HG02870 (cell line): Measurements from ENCODE around the gene COL24A1.
"Not testable (repeated sequence)": the region's sequence is repeated elsewhere in the genome, so short reads cannot be mapped to it uniquely, and the experiment has no call there.

Experiments
- ATAC-seq: cut with Tn5 transposase; IDR thresholded peaks from one replicate; pipeline ENCODE4 v1.9.1; 2021; ENCODE audit warnings: mild to moderate bottlenecking, moderate library complexity; ENCODE audit not compliant: unreplicated experiment

COL24A1 gene

GRCh38 chr1:86085741-86086409 is 70.7 kb downstream of the COL24A1 start:
- no peak for ATAC-seq

- ATAC-seq, result no peak
These were observed 71.6 kb downstream of the COL24A1 start for GRCh38 chr1:86084998-86085397.

DNA sequence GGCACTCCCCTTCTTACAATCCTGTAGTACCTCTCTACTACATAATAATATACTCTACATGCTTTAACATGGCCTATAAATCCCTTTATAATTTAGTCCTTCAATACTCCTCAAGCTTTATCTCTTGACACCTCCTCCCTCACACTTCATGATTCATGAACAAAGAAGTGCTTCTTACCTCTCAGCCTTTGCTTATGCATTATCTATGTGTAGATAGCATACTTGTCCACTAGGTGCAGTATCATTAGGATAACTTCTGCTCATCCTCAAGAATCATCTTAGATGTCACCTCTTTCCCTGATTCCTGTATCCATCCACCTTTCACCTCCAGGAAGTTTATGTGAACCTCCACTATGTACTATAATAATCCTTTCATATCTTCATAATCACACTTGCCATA is 74.4 kb downstream of the COL24A1 start:
- ATAC-seq, result no peak

DNA sequence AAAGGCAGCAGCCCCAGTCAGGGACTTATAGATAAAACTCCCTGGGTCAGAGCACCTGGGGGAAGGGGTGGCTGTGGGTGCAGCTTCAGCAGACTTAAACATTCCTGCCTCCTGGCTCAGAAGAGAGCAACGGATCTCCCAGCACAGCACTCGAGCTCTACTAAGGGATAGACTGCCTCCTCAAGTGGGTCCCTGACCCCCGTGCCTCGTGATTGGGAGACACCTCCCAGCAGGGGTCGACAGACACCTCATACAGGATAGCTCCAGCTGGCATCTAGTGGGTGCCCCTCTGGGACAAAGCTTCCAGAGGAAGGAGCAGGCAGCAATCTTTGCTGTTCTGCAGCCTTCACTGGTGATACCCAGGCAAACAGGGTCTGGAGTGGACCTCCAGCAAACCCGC is 84.1 kb downstream of the COL24A1 start:
- ATAC-seq, result not testable (repeated sequence)

DNA sequence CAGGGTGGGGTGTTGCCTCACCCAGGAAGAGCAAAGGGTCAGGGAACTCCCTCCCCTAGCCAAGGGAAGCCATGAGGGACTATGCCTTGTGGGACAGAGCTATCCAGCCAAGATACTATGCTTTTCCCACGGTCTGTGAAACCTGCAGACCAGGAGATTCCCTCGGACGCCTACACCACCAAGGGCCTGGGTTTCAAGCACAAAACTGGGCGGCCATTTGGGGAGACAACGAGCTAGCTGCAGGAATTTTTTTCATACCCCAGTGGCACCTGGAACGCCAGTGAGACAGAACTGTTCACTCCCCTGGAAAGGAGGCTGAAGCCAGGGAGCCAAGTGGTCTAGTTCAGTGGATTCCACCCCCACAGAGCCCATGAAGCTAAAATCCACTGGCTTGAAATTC is 84.7 kb downstream of the COL24A1 start:
- not testable (repeated sequence) for ATAC-seq

- no peak for ATAC-seq
These were observed 86.8 kb downstream of the COL24A1 start for GRCh38 chr1:86069757-86070145.

- ATAC-seq, result no peak
These were observed 87.5 kb downstream of the COL24A1 start for GRCh38 chr1:86068841-86069756.

DNA sequence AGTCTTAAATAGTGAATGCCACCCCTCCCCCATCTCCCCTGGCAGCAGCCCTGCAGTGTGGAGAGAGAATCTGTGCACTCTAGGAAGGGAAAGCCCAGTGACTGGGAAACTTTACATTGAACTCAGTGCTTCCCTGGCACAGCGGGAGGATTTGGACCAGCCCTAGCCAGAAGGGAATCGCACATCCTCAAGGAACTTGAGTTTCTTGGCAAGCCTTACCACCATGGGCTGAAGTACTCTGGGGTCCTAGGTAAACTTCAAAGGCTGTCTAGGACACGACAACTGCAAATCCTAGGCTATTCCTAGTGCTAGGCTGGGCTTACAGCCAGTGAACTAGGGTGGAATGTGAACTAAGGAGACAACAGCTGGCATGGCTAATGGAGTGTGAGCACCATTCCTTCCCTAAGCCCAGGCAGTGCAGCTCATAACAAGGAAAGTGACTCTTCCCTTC is 88.3 kb downstream of the COL24A1 start:
- ATAC-seq, result no peak

GRCh38 chr1:86067626-86068025 is 88.9 kb downstream of the COL24A1 start:
- no peak for ATAC-seq

- ATAC-seq, result no peak
These were observed 91.7 kb downstream of the COL24A1 start for GRCh38 chr1:86064899-86065298.

- ATAC-seq, result no peak
These were observed 92.9 kb downstream of the COL24A1 start for GRCh38 chr1:86063721-86064120.

DNA sequence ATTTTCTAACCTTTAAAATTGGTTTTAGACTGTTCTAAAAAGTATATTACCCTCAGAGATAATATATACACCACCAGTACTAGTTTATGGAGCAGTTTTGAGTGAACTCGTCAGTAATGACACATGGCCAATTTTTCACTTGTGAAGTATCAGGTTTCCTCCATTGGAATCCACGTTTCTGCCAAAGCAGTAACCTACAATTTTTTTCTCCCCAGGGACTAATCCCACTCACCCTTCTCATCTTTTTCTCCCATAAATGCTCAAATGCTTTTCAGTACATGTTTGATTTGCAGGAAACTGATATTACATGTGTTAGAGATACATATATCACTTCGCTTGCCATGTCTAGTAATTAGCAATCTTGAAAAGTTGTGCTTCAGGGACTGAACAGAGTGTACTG is 94.1 kb downstream of the COL24A1 start:
- no peak for ATAC-seq

GRCh38 chr1:86061551-86061990 is 95.0 kb downstream of the COL24A1 start:
- peak; percentile 72 for ATAC-seq

DNA sequence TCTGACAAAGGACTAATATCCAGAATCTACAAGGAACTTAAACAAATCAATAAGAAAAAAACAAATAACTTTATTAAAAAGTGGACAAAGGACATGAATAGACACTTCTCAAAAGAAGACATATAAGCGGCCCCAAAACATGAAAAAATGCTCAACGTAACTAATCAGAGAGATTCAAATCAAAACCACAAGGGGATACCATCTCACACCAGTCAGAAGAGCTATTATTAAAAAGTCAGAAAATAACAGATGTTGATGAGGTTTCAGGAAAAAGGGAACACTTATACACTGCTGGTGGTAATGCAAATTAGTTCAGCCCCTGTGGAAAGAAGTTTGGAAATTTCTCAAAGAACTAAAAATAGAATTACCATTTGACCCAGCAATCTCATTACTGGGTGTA is 102.2 kb downstream of the COL24A1 start:
- ATAC-seq, result no peak

GRCh38 chr1:86052948-86053698 is 103.4 kb downstream of the COL24A1 start:
- ATAC-seq, result peak; percentile 60

DNA sequence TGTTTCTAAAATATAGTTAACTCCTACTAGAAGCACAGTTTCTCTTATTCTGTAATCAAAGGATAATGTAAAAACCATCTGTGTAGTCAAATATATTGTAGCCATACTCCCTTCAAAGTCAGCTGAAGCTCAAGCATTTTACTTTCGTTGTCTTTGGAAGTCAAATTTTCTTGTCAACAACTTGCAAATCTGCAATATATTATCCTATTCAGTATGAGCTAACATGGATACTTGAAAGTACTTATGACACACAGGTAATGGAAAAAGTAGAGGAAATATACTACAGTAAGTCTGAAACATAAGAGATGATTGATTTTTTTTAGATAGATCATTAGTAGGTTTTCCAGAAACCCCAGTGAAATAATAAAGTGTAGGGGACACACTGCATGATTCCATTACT is 121.5 kb downstream of the COL24A1 start:
- no peak for ATAC-seq

- ATAC-seq, result no peak
These were observed 126.4 kb downstream of the COL24A1 start for GRCh38 chr1:86030180-86030579.

GRCh38 chr1:86018283-86018923 is 138.2 kb downstream of the COL24A1 start:
- ATAC-seq, result no peak

GRCh38 chr1:86016076-86016759 is 140.4 kb downstream of the COL24A1 start:
- peak; percentile 65 for ATAC-seq

DNA sequence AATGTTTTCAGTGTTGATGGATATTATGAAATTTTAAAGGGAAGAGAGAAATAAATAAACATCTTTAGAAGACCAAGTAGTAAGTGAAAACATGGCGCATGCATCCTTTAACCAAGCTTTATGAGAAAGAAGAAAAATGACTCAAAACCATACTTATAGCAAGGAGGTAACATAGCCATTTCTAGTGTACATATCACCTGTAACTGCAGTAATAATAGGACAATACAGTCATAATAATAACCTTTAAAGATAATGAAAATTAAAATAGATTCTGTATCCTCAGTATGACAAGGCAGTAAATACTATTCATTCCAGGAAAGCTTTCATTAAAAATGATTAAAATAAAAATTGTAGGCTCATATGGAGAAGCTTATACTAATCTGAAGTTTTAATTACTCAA is 141.2 kb downstream of the COL24A1 start:
- ATAC-seq, result peak; percentile 52
